Fibroblast of lung (primary cell): Measurements from ENCODE around the gene PILRA. TPM values are rescaled to one million over a fixed set of nuclear protein-coding genes. Genes with fewer than 3 reads are reported as not detected.

ENCODE experiments used
- DNase-seq, 2 donors: peaks; one replicate each; pipeline versions ENCODE4 v3.0.0 to v3.0.0-alpha.2; 2010; ENCODE audit warnings: low read depth in 2 of 2
- H2AFZ ChIP-seq: 2 replicates; pipeline ENCODE4 v1.5.1; 2012; ENCODE audit warnings: low read length, control low read depth, inconsistent platforms
- H3K27ac ChIP-seq: 2 replicates; pipeline ENCODE4 v1.5.1; 2011; ENCODE audit warnings: low read length, control low read depth; ENCODE audit not compliant: insufficient read depth
- H3K27me3 ChIP-seq: 2 replicates; pipeline ENCODE4 v1.5.1; 2011; ENCODE audit warnings: mild to moderate bottlenecking, low read length; ENCODE audit not compliant: control insufficient read depth, insufficient read depth
- H3K36me3 ChIP-seq: 2 replicates; pipeline ENCODE4 v1.5.1; 2011; ENCODE audit warnings: low read length; ENCODE audit not compliant: control insufficient read depth, insufficient read depth
- H3K4me1 ChIP-seq: 2 replicates; pipeline ENCODE4 v1.5.1; 2011; ENCODE audit warnings: low read length; ENCODE audit not compliant: control insufficient read depth, insufficient read depth; ENCODE audit errors: extremely low read depth
- H3K4me2 ChIP-seq: 2 replicates; pipeline ENCODE4 v1.5.1; 2011; ENCODE audit warnings: low read length, control low read depth; ENCODE audit not compliant: insufficient read depth; ENCODE audit errors: extremely low read depth
- H3K4me3 ChIP-seq, 4 experiments: fragments of 200-600 bp in 1 of 4; sonication (generic) in 1 of 4; replicated peaks in 1 of 4; 2 replicates each; pipeline ENCODE4 v1.5.1; 2011 to 2016; ENCODE audit warnings: low read length in 4 of 4, low read depth in 3 of 4, mild to moderate bottlenecking in 3 of 4, control low read depth in 2 of 4, inconsistent platforms in 1 of 4, mixed read lengths in 1 of 4; ENCODE audit not compliant: insufficient read depth in 1 of 4; ENCODE audit errors: control extremely low read depth in 1 of 4
- H3K79me2 ChIP-seq: 2 replicates; pipeline ENCODE4 v1.5.1; 2012; ENCODE audit warnings: mild to moderate bottlenecking, low read length, inconsistent platforms; ENCODE audit not compliant: control insufficient read depth, insufficient read depth
- H3K9ac ChIP-seq: 2 replicates; pipeline ENCODE4 v1.5.1; 2011; ENCODE audit warnings: mild to moderate bottlenecking, low read length, control low read depth; ENCODE audit not compliant: insufficient read depth
- H3K9me3 ChIP-seq: 2 replicates; pipeline ENCODE4 v1.5.1; 2012; ENCODE audit warnings: low read depth, low read length; ENCODE audit not compliant: control insufficient read depth, insufficient read depth
- H4K20me1 ChIP-seq: 2 replicates; pipeline ENCODE4 v1.5.1; 2011; ENCODE audit warnings: low read length; ENCODE audit not compliant: control insufficient read depth, insufficient read depth; ENCODE audit errors: extremely low read depth
- EZH2 ChIP-seq: IDR thresholded peaks from 2 replicates; pipeline ENCODE4 v1.5.1; 2012; ENCODE audit warnings: low read length, control low read depth, mild to moderate bottlenecking; ENCODE audit errors: missing control alignments
- polyA plus RNA-seq, 2 donors: library from polyadenylated mRNA; depleted of rRNA in 1 of 2; stranded (reverse) in 1 of 2; unstranded in 1 of 2; fragments of >200 nt; gene quantifications; 2 replicates each; pipeline ENCODE4 v1.2.1, GENCODE V29; 2011 to 2012; ENCODE audit warnings: missing spikeins in 1 of 2
- total RNA-seq: library from RNA; depleted of rRNA; stranded (reverse); fragments of >200 nt; gene quantifications from 2 replicates; pipeline ENCODE4 v1.2.1, GENCODE V29; 2014
- TF ChIP-seq, protein P1 (sequence below), 2 donors: IDR thresholded peaks in 1 of 2; conservative IDR thresholded peaks in 1 of 2; 1 replicate in 1 of 2; 2 replicates in 1 of 2; pipeline ENCODE4 v1.5.1; 2011 to 2012; ENCODE audit warnings: low read length in 2 of 2, control low read depth in 1 of 2, inconsistent platforms in 1 of 2, low read depth in 1 of 2, mild to moderate bottlenecking in 1 of 2

The PILRA gene
- total and polyA plus RNA-seq, 2 donors (not counting 1 experiment from before 2014, with no cell fraction given) = 0.15 to 0.33 TPM

DNA sequence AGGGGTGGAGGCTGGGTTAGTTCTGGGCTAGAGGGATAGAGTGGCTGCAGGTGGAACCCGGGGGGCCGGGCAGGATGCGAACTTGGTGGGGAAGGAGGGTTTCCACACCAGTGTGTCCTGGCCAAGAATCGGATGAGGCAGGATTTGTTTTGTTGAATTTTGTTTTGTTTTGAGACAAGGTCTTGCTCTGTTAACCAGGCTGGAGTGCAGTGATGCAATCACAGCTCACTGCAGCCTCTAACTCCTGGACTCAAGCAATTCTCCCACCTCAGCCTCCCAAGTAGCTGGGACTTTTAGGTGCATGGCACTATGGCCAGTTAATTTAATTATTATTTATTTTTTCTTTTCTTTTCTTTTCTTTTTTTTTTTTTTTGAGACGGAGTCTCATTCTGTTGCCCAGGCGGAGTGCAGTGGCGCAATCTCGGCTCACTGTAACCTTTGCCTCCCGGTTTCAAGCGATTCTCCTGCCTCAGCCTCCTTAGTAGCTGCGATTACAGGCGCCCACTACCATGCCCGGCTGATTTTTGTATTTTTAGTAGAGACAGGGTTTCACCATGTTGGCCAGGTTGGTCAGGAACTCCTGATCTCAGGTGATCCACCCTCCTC, 76.0 kb downstream of the PILRA start:
- H3K36me3 ChIP-seq = no peaks in the 10 kb centered on the region
- no peak overlapping the region for H3K27ac ChIP-seq
- no peaks in the 10 kb centered on the region for H4K20me1 ChIP-seq
- no peak overlapping the region for H3K9ac ChIP-seq
- no peak for DNase-seq
- H3K9me3 ChIP-seq = no peaks in the 10 kb centered on the region
- no peak overlapping the region for H3K4me3 ChIP-seq
- no peak overlapping the region for H3K4me2 ChIP-seq
- peaks cover 16% of the 10 kb centered on the region for H3K4me1 ChIP-seq
- H3K27me3 ChIP-seq = no peaks in the 10 kb centered on the region
- TF ChIP-seq, protein P1, sequence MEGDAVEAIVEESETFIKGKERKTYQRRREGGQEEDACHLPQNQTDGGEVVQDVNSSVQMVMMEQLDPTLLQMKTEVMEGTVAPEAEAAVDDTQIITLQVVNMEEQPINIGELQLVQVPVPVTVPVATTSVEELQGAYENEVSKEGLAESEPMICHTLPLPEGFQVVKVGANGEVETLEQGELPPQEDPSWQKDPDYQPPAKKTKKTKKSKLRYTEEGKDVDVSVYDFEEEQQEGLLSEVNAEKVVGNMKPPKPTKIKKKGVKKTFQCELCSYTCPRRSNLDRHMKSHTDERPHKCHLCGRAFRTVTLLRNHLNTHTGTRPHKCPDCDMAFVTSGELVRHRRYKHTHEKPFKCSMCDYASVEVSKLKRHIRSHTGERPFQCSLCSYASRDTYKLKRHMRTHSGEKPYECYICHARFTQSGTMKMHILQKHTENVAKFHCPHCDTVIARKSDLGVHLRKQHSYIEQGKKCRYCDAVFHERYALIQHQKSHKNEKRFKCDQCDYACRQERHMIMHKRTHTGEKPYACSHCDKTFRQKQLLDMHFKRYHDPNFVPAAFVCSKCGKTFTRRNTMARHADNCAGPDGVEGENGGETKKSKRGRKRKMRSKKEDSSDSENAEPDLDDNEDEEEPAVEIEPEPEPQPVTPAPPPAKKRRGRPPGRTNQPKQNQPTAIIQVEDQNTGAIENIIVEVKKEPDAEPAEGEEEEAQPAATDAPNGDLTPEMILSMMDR (conservative IDR thresholded peaks at IDR 0.05 in 1 of 2, IDR thresholded peaks at IDR 0.05 in 1 of 2; ENCODE audit: low read depth in 1 of 2, low read length in 2 of 2) = no peak
- no peak for TF ChIP-seq EZH2
- H3K79me2 ChIP-seq = no peaks in the 10 kb centered on the region
- H2AFZ ChIP-seq = no peak overlapping the region

Other genes with a start within 250 kb of the PILRA start
- 1.8 and 2.5 TPM in 2 replicates for gene MBLAC1, start 246.5 kb upstream of the PILRA start, total RNA-seq
- gene MBLAC1, start 246.5 kb upstream of the PILRA start, polyA plus RNA-seq = 0.75 and 1.1 TPM in 2 replicates
- gene LAMTOR4, start 224.6 kb upstream of the PILRA start, total RNA-seq = 95.0 and 110 TPM in 2 replicates
- 116 and 165 TPM in 2 replicates for gene LAMTOR4, start 224.6 kb upstream of the PILRA start, polyA plus RNA-seq
- 5.6 and 5.9 TPM in 2 replicates for gene TRAPPC14, start 214.8 kb upstream of the PILRA start, total RNA-seq
- gene TRAPPC14, start 214.8 kb upstream of the PILRA start, polyA plus RNA-seq = 1.9 and 2.4 TPM in 2 replicates
- gene GAL3ST4, start 204.9 kb upstream of the PILRA start, total RNA-seq = 3.9 and 7.1 TPM in 2 replicates
- 10.3 and 14.6 TPM in 2 replicates for gene GAL3ST4, start 204.9 kb upstream of the PILRA start, polyA plus RNA-seq
- 1.8 and 2.3 TPM in 2 replicates for gene GPC2, start 196.1 kb upstream of the PILRA start, total RNA-seq
- gene GPC2, start 196.1 kb upstream of the PILRA start, polyA plus RNA-seq = 0.35 and 0.60 TPM in 2 replicates
- gene STAG3, start 195.6 kb upstream of the PILRA start, total RNA-seq = 0.50 and 0.77 TPM in 2 replicates
- gene STAG3, start 195.6 kb upstream of the PILRA start, polyA plus RNA-seq = 0.27 and 0.34 TPM in 2 replicates
- not detected in 2 replicates for gene PVRIG, start 153.5 kb upstream of the PILRA start, total RNA-seq
- gene PVRIG, start 153.5 kb upstream of the PILRA start, polyA plus RNA-seq = not detected in 2 replicates
- not detected in 2 replicates for gene SPDYE3, start 65.8 kb upstream of the PILRA start, total RNA-seq
- not detected in 2 replicates for gene SPDYE3, start 65.8 kb upstream of the PILRA start, polyA plus RNA-seq
- 3.6 and 4.3 TPM in 2 replicates for gene PILRB, start 15.4 kb upstream of the PILRA start, total RNA-seq
- 6.5 and 8.8 TPM in 2 replicates for gene PILRB, start 15.4 kb upstream of the PILRA start, polyA plus RNA-seq
- 2.8 and 4.1 TPM in 2 replicates for gene ZCWPW1, start 55.2 kb downstream of the PILRA start, total RNA-seq
- gene ZCWPW1, start 55.2 kb downstream of the PILRA start, polyA plus RNA-seq = 0.64 and 1.1 TPM in 2 replicates
- gene MEPCE, start 56.3 kb downstream of the PILRA start, total RNA-seq = 24.4 and 26.6 TPM in 2 replicates
- gene MEPCE, start 56.3 kb downstream of the PILRA start, polyA plus RNA-seq = 11.4 and 17.6 TPM in 2 replicates
- 18.2 and 18.3 TPM in 2 replicates for gene PPP1R35, start 63.0 kb downstream of the PILRA start, total RNA-seq
- 7.0 and 9.8 TPM in 2 replicates for gene PPP1R35, start 63.0 kb downstream of the PILRA start, polyA plus RNA-seq
- under 0.01 and 0.50 TPM in 2 replicates for gene SPACDR, start 90.8 kb downstream of the PILRA start, total RNA-seq
- gene SPACDR, start 90.8 kb downstream of the PILRA start, polyA plus RNA-seq = 0.25 and 0.60 TPM in 2 replicates
- 15.2 and 21.1 TPM in 2 replicates for gene TSC22D4, start 105.7 kb downstream of the PILRA start, total RNA-seq
- gene TSC22D4, start 105.7 kb downstream of the PILRA start, polyA plus RNA-seq = 13.2 and 15.3 TPM in 2 replicates
- 0.26 and 0.33 TPM in 2 replicates for gene NYAP1, start 110.4 kb downstream of the PILRA start, total RNA-seq
- gene NYAP1, start 110.4 kb downstream of the PILRA start, polyA plus RNA-seq = 0.09 and 0.18 TPM in 2 replicates
- gene AGFG2, start 165.7 kb downstream of the PILRA start, total RNA-seq = 2.6 and 3.1 TPM in 2 replicates
- 2.4 and 3.2 TPM in 2 replicates for gene AGFG2, start 165.7 kb downstream of the PILRA start, polyA plus RNA-seq
- gene SAP25, start 200.4 kb downstream of the PILRA start, total RNA-seq = not detected in 2 replicates
- gene SAP25, start 200.4 kb downstream of the PILRA start, polyA plus RNA-seq = 0.22 TPM in 1 of 2 replicates, not detected in the other
- 5.6 and 7.3 TPM in 2 replicates for gene LRCH4, start 212.6 kb downstream of the PILRA start, total RNA-seq
- 9.6 and 11.6 TPM in 2 replicates for gene LRCH4, start 212.6 kb downstream of the PILRA start, polyA plus RNA-seq
- gene FBXO24, start 212.8 kb downstream of the PILRA start, total RNA-seq = 0.33 and 0.51 TPM in 2 replicates
- gene FBXO24, start 212.8 kb downstream of the PILRA start, polyA plus RNA-seq = 0.23 and 0.32 TPM in 2 replicates
- 116 and 128 TPM in 2 replicates for gene PCOLCE, start 228.9 kb downstream of the PILRA start, total RNA-seq
- 176 and 211 TPM in 2 replicates for gene PCOLCE, start 228.9 kb downstream of the PILRA start, polyA plus RNA-seq
- gene MOSPD3, start 239.1 kb downstream of the PILRA start, total RNA-seq = 3.9 and 5.9 TPM in 2 replicates
- 12.8 and 13.8 TPM in 2 replicates for gene MOSPD3, start 239.1 kb downstream of the PILRA start, polyA plus RNA-seq